ENCODE results near the gene THADA. TPM values are rescaled to one million over a fixed set of nuclear protein-coding genes. Genes with fewer than 3 reads are reported as not detected.

Gene THADA
- total RNA-seq, 1 experiment from 2014 or later: 20.1 TPM

- Mint-ChIP-seq H3K27me3 (ENCODE audit: low read depth) (no peaks in the 10 kb centered on the region), H3K4me3 (no peak overlapping the region), H3K27ac (peak overlapping the region in 1 of 3 experiments; percentile 92; a peak in 2 of 7 replicates), H3K9me3 (peaks cover 0 to 3% of the 10 kb centered on the region in 2 experiments; a peak in 1 of 5 replicates), H3K4me1 (peaks cover 29 to 34% of the 10 kb centered on the region in 2 experiments), H3K36me3 (ENCODE audit: insufficient read depth in 1 of 3, low read depth in 3 of 3) (peaks cover 0 to 7% (median 5%) of the 10 kb centered on the region in 3 experiments; a peak in 5 of 7 replicates)
- H2AK5ac ChIP-seq (ENCODE audit: insufficient read length, low read length): no peak overlapping the region
- H3K23ac ChIP-seq (ENCODE audit: insufficient read length, low read depth, low read length): no peak overlapping the region
- H3K14ac ChIP-seq (ENCODE audit: insufficient read depth, low read length): no peak overlapping the region
- no peak overlapping the region for H2BK20ac ChIP-seq (ENCODE audit: low read depth, low read length, poor library complexity, severe bottlenecking)
- no peak overlapping the region for H4K8ac ChIP-seq (replicated peaks; ENCODE audit: insufficient read length, low read depth, low read length)
- no peak overlapping the region for H3K9ac ChIP-seq (ENCODE audit: extremely low read depth, insufficient read length, low read length)
- no peaks in the 10 kb centered on the region for H3K27me3 ChIP-seq (ENCODE audit: insufficient read depth, low read length)
- no peak overlapping the region for H2BK15ac ChIP-seq (ENCODE audit: low read depth, low read length)
- H3K79me1 ChIP-seq (ENCODE audit: insufficient read depth, low read depth, low read length, poor library complexity, severe bottlenecking): no peaks in the 10 kb centered on the region
- no peaks in the 10 kb centered on the region for H4K20me1 ChIP-seq (ENCODE audit: control insufficient read depth, insufficient read depth, insufficient read length)
- H3K9me3 ChIP-seq (ENCODE audit: control insufficient read depth, low read depth, low read length): no peaks in the 10 kb centered on the region
- no CpG with 5 or more reads among the region's 4 CpGs for WGBS (ENCODE audit: extremely low coverage, insufficient read length, low lambda C conversion rate)
- H2AFZ ChIP-seq (ENCODE audit: low read length): no peak overlapping the region
- peaks cover 2% of the 10 kb centered on the region; the same call in 1 of the 2 replicates for H3K4me1 ChIP-seq (ENCODE audit: insufficient read depth, low read length)
- TF ChIP-seq CTCF (conservative IDR thresholded peaks at IDR 0.05): peak; percentile 51; the same call in 2 of the 3 replicates
- no peak overlapping the region for H3K56ac ChIP-seq (ENCODE audit: insufficient read length, low read depth, low read length)
- no peak overlapping the region for H2BK120ac ChIP-seq (ENCODE audit: low read depth, low read length, poor library complexity, severe bottlenecking)
- H3T11ph ChIP-seq (ENCODE audit: low read length): no peak overlapping the region
- peak; percentile 61 for DNase-seq
- peaks cover 2% of the 10 kb centered on the region; the same call in 1 of the 2 replicates for H3K79me2 ChIP-seq (ENCODE audit: insufficient read depth, low read length)
- no peak overlapping the region for H2BK12ac ChIP-seq (ENCODE audit: insufficient read length, low read depth, low read length)
- no peak overlapping the region for H4K5ac ChIP-seq (ENCODE audit: insufficient read length, low read depth, low read length)
- H3K23me2 ChIP-seq (ENCODE audit: insufficient read length, low read depth, low read length, poor library complexity, severe bottlenecking): peaks cover 3% of the 10 kb centered on the region
- no peak overlapping the region for H3K4me2 ChIP-seq (ENCODE audit: insufficient read depth, insufficient read length, low read length)
- no peak overlapping the region for H3K18ac ChIP-seq (ENCODE audit: insufficient read length, low read depth, low read length)
- no peak overlapping the region for H2BK5ac ChIP-seq (ENCODE audit: insufficient read length, low read length)
- H3K27ac ChIP-seq (ENCODE audit: insufficient read length, low read depth, low read length): no peak overlapping the region
- H3K4ac ChIP-seq (ENCODE audit: low read depth, low read length): no peak overlapping the region
- no peak overlapping the region for H4K91ac ChIP-seq (ENCODE audit: insufficient read length, low read depth, low read length)
These were observed 365.4 kb downstream of the THADA start for GRCh38 chr2:43230351-43230885.

Measured in H9 (cell line).